Ovary (tissue), 3 donors: Measurements from ENCODE around the gene RPTOR.

Source experiments
- EP300 ChIP-seq: sonication (generic); formaldehyde crosslinking; IDR thresholded peaks from one replicate; pipeline ENCODE4 v1.6.1; 2017; ENCODE audit warnings: antibody characterized with exemption
- TF ChIP-seq, protein P1 (sequence below), 3 donors: fragments of 450-650 bp in 2 of 3; fragments of 200-600 bp in 1 of 3; IDR thresholded peaks; one replicate each; pipeline versions ENCODE4 v1.5.1 to v1.8.0; 2016 to 2022; ENCODE audit warnings: antibody characterized with exemption in 3 of 3, mild to moderate bottlenecking in 1 of 3
- donor health status: DM: no; HTN: no; CAD: no.

DNA sequence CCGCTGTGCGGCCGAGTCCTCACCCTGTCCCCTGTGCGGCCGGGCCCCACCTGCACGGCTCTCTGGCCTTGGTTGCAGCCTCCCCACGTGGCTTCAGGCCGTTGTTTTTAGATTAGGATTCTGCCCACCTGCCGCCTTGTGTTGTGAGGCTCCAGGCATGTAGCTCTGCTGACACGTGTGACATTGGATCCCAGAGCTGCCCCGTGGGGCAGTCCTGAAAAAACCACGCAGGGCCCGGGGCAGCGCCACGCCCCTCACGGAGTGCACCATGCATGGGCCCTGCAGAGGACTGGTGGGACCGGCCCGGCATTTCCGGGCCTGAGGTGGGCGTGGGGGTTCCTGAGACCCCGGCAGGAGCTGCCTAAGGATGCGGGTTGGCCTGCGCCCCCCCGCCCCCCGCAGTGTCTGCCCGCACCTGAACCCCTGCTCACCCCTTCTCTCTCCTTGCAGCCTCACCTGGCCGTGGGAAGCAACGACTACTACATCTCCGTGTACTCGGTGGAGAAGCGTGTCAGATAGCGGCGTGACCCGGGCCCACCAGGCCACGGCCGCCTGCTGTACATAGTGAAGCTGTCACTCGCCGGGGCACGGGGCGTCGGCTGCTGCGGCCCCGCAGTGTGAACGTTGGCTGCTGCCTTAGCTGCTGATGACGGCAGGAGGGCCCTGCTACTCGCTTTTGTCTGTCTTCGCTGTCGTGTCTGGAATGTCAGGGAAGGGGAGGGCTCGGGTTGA is 419.3 kb downstream of the RPTOR start:
- TF ChIP-seq, protein P1, sequence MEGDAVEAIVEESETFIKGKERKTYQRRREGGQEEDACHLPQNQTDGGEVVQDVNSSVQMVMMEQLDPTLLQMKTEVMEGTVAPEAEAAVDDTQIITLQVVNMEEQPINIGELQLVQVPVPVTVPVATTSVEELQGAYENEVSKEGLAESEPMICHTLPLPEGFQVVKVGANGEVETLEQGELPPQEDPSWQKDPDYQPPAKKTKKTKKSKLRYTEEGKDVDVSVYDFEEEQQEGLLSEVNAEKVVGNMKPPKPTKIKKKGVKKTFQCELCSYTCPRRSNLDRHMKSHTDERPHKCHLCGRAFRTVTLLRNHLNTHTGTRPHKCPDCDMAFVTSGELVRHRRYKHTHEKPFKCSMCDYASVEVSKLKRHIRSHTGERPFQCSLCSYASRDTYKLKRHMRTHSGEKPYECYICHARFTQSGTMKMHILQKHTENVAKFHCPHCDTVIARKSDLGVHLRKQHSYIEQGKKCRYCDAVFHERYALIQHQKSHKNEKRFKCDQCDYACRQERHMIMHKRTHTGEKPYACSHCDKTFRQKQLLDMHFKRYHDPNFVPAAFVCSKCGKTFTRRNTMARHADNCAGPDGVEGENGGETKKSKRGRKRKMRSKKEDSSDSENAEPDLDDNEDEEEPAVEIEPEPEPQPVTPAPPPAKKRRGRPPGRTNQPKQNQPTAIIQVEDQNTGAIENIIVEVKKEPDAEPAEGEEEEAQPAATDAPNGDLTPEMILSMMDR (IDR thresholded peaks at IDR 0.05): no peak
- no peak for TF ChIP-seq EP300
